Calu3 (cell line): ENCODE measurements around the gene APEH. TPM values are rescaled to one million over a fixed set of nuclear protein-coding genes. Genes with fewer than 3 reads are reported as not detected.
A peak's percentile ranks its signal among the peaks of the same experiment; 100 is the strongest.

Source experiments
- BruUV-seq: library from RNA; stranded (reverse); fragments of 400-500 nt; replicated peaks from 2 replicates; lab custom pipeline; 2021; lab: Mats Ljungman, UMichigan
- CTCF ChIA-PET: fragments of 300-600 bp; sonication (Branson Sonifier 250); formaldehyde crosslinking; loops from one replicate; lab custom pipeline; 2022; ENCODE audit warnings: antibody characterized with exemption; lab: Charles Lee
- DNase-seq: peaks from one replicate; pipeline ENCODE4 v3.0.0; 2022
- H3K27ac Mint-ChIP-seq: one replicate; pipeline ENCODE4 v1.8.0; 2022; ENCODE audit warnings: mixed read lengths; ENCODE audit not compliant: unreplicated experiment
- H3K27me3 Mint-ChIP-seq: one replicate; pipeline ENCODE4 v1.8.0; 2022; ENCODE audit warnings: mixed read lengths; ENCODE audit not compliant: unreplicated experiment
- H3K36me3 Mint-ChIP-seq: one replicate; pipeline ENCODE4 v1.8.0; 2022; ENCODE audit warnings: mild to moderate bottlenecking, moderate library complexity, mixed read lengths; ENCODE audit not compliant: insufficient read depth, unreplicated experiment
- H3K4me1 Mint-ChIP-seq: one replicate; pipeline ENCODE4 v1.8.0; 2022; ENCODE audit warnings: mild to moderate bottlenecking, low read depth, mixed read lengths; ENCODE audit not compliant: unreplicated experiment
- H3K4me3 Mint-ChIP-seq: one replicate; pipeline ENCODE4 v1.8.0; 2022; ENCODE audit warnings: mild to moderate bottlenecking, low read depth, moderate library complexity, mixed read lengths; ENCODE audit not compliant: unreplicated experiment
- H3K9me3 Mint-ChIP-seq: one replicate; pipeline ENCODE4 v1.8.0; 2022; ENCODE audit warnings: low read depth, mixed read lengths; ENCODE audit not compliant: unreplicated experiment
- CTCF ChIP-seq: fragments of 200-600 bp; IDR thresholded peaks from one replicate; pipeline ENCODE4 v1.8.0; 2022; ENCODE audit warnings: antibody characterized with exemption; ENCODE audit not compliant: unreplicated experiment
- intact Hi-C: fragments of 100-400 bp; cut with micrococcal nuclease; formaldehyde crosslinking; loops from one replicate; pipeline ENCODE4 v1.10.0; 2022; ENCODE audit not compliant: unreplicated experiment
- total RNA-seq: library from RNA; stranded (reverse); gene quantifications from 2 replicates; pipeline ENCODE4 v1.2.3, GENCODE V29; 2022

The APEH gene
- total RNA-seq, 1 experiment from 2014 or later = 187 TPM

- TF ChIP-seq CTCF = no peak
- CTCF ChIA-PET = interaction anchor here (0.5 to 1.6 kb wide), 2 partner anchors 84 to 210 kb away, joined by 4 to 6 read pairs; partner anchors contain the start of gene INKA1
- Mint-ChIP-seq H3K4me3 (peak within 1 kb of the TSS; percentile 46), H3K27me3 (no peaks in the 10 kb centered on the region), H3K36me3 (peaks cover 84% of the 10 kb centered on the region), H3K4me1 (peaks cover 13% of the 10 kb centered on the region), H3K9me3 (peaks cover 2% of the 10 kb centered on the region), H3K27ac (peak within 1 kb of the TSS; percentile 52)
- peak; percentile 88 for DNase-seq
- no TSS peak for BruUV-seq
- intact Hi-C loops = no loop called here
Measured at GRCh38 chr3:49719214-49719884, 45.2 kb downstream of the APEH start, which contains the start of gene AMIGO3. AMIGO3 (minus strand) TSS chr3:49719684; CDS start chr3:49719465, 219 bp downstream.

- no TSS peak for BruUV-seq
- CTCF ChIA-PET = interaction anchor here (1.6 kb wide), 1 partner anchor 82 kb away, joined by 6 read pairs; the partner anchor contains the start of gene INKA1
- H3K27me3 Mint-ChIP-seq = no peaks in the 10 kb centered on the region
- H3K36me3 Mint-ChIP-seq = peaks cover 79% of the 10 kb centered on the region
- no peak for DNase-seq
- H3K27ac Mint-ChIP-seq = peak overlapping the region; percentile 44
- peaks cover 18% of the 10 kb centered on the region for H3K4me1 Mint-ChIP-seq
- intact Hi-C loops = no loop called here
- no peak overlapping the region for H3K4me3 Mint-ChIP-seq
- peaks cover 2% of the 10 kb centered on the region for H3K9me3 Mint-ChIP-seq
- TF ChIP-seq CTCF = no peak
Measured at GRCh38 chr3:49720855-49721595, 46.9 kb downstream of the APEH start.

GRCh38 chr3:49721596-49721895 is 47.4 kb downstream of the APEH start:
- no peak for TF ChIP-seq CTCF
- CTCF ChIA-PET = no interaction called here
- no peak overlapping the region for H3K4me3 Mint-ChIP-seq
- peaks cover 78% of the 10 kb centered on the region for H3K36me3 Mint-ChIP-seq
- intact Hi-C loops = no loop called here
- H3K4me1 Mint-ChIP-seq = peaks cover 18% of the 10 kb centered on the region
- peak overlapping the region; percentile 44 for H3K27ac Mint-ChIP-seq
- BruUV-seq = no TSS peak
- no peak for DNase-seq
- H3K27me3 Mint-ChIP-seq = no peaks in the 10 kb centered on the region
- H3K9me3 Mint-ChIP-seq = peaks cover 2% of the 10 kb centered on the region

- BruUV-seq = no TSS peak
- Mint-ChIP-seq H3K27me3 (no peaks in the 10 kb centered on the region), H3K36me3 (peaks cover 83% of the 10 kb centered on the region), H3K4me1 (peaks cover 18% of the 10 kb centered on the region), H3K9me3 (peaks cover 2% of the 10 kb centered on the region), H3K27ac (peak overlapping the region; percentile 93), H3K4me3 (peak overlapping the region; percentile 86)
- CTCF ChIA-PET = no interaction called here
- no peak for DNase-seq
- intact Hi-C loops = no loop called here
- TF ChIP-seq CTCF = no peak
Measured at GRCh38 chr3:49721896-49722781, 48.0 kb downstream of the APEH start.
